H9 (cell line): ENCODE data around the gene SP2. TPM values are rescaled to one million over a fixed set of nuclear protein-coding genes. Genes with fewer than 3 reads are reported as not detected.

Experiments used
- DNase-seq: peaks from one replicate; pipeline ENCODE4 v3.0.0-alpha.2; 2017
- H2AFZ ChIP-seq: one replicate; pipeline ENCODE4 v1.6.1; 2013; ENCODE audit warnings: mild to moderate bottlenecking, low read length, control low read depth, moderate library complexity
- H2AK5ac ChIP-seq: 2 replicates; pipeline ENCODE4 v1.6.1; 2013; ENCODE audit warnings: low read length, control low read depth, mixed read lengths; ENCODE audit not compliant: insufficient read length
- H2BK120ac ChIP-seq: one replicate; pipeline ENCODE4 v1.6.1; 2013; ENCODE audit warnings: low read depth, mild to moderate bottlenecking, low read length, control low read depth, inconsistent platforms; ENCODE audit not compliant: poor library complexity, severe bottlenecking
- H2BK12ac ChIP-seq: 2 replicates; pipeline ENCODE4 v1.6.1; 2013; ENCODE audit warnings: low read length, control low read depth, mixed read lengths, low read depth; ENCODE audit not compliant: insufficient read length
- H2BK15ac ChIP-seq: 2 replicates; pipeline ENCODE4 v1.6.1; 2013; ENCODE audit warnings: low read depth, low read length, control low read depth
- H2BK20ac ChIP-seq: one replicate; pipeline ENCODE4 v1.6.1; 2013; ENCODE audit warnings: low read depth, mild to moderate bottlenecking, low read length, control low read depth, inconsistent platforms; ENCODE audit not compliant: poor library complexity, severe bottlenecking
- H2BK5ac ChIP-seq: 2 replicates; pipeline ENCODE4 v1.6.1; 2013; ENCODE audit warnings: low read length, control low read depth, mixed read lengths; ENCODE audit not compliant: insufficient read length
- H3K14ac ChIP-seq: 2 replicates; pipeline ENCODE4 v1.6.1; 2013; ENCODE audit warnings: low read length, control low read depth; ENCODE audit not compliant: insufficient read depth
- H3K18ac ChIP-seq: 2 replicates; pipeline ENCODE4 v1.6.1; 2013; ENCODE audit warnings: low read depth, mild to moderate bottlenecking, mixed read lengths, low read length, control low read depth; ENCODE audit not compliant: insufficient read length
- H3K23ac ChIP-seq: 2 replicates; pipeline ENCODE4 v1.6.1; 2013; ENCODE audit warnings: low read length, control low read depth, mixed read lengths, low read depth; ENCODE audit not compliant: insufficient read length
- H3K23me2 ChIP-seq: 2 replicates; pipeline ENCODE4 v1.6.1; 2013; ENCODE audit warnings: low read depth, mild to moderate bottlenecking, mixed read lengths, low read length, control low read depth; ENCODE audit not compliant: insufficient read length, poor library complexity, severe bottlenecking
- H3K27ac ChIP-seq: 2 replicates; pipeline ENCODE4 v1.5.1; 2013; ENCODE audit warnings: low read length, control low read depth, mixed read lengths, low read depth; ENCODE audit not compliant: insufficient read length
- H3K27me3 ChIP-seq: 2 replicates; pipeline ENCODE4 v1.6.1; 2013; ENCODE audit warnings: low read length, control low read depth, inconsistent platforms; ENCODE audit not compliant: insufficient read depth
- H3K4ac ChIP-seq: 2 replicates; pipeline ENCODE4 v1.6.1; 2013; ENCODE audit warnings: low read depth, mild to moderate bottlenecking, control low read depth, inconsistent platforms, low read length, moderate library complexity
- H3K4me1 ChIP-seq: 2 replicates; pipeline ENCODE4 v1.6.1; 2013; ENCODE audit warnings: low read length, control low read depth, inconsistent platforms; ENCODE audit not compliant: insufficient read depth
- H3K4me2 ChIP-seq: 2 replicates; pipeline ENCODE4 v1.6.1; 2013; ENCODE audit warnings: low read length, control low read depth, mixed read lengths; ENCODE audit not compliant: insufficient read length, insufficient read depth
- H3K56ac ChIP-seq: 2 replicates; pipeline ENCODE4 v1.6.1; 2013; ENCODE audit warnings: low read depth, mild to moderate bottlenecking, mixed read lengths, low read length, control low read depth; ENCODE audit not compliant: insufficient read length
- H3K79me1 ChIP-seq: 2 replicates; pipeline ENCODE4 v1.6.1; 2013; ENCODE audit warnings: low read depth, mild to moderate bottlenecking, moderate library complexity, low read length, control low read depth, inconsistent platforms; ENCODE audit not compliant: insufficient read depth, poor library complexity, severe bottlenecking
- H3K79me2 ChIP-seq: 2 replicates; pipeline ENCODE4 v1.6.1; 2013; ENCODE audit warnings: low read length, control low read depth, inconsistent platforms; ENCODE audit not compliant: insufficient read depth
- H3K9ac ChIP-seq: 2 replicates; pipeline ENCODE4 v1.6.1; 2013; ENCODE audit warnings: low read length, control low read depth, mixed read lengths; ENCODE audit not compliant: insufficient read length; ENCODE audit errors: extremely low read depth
- H3K9me3 ChIP-seq: one replicate; pipeline ENCODE4 v1.6.1; 2013; ENCODE audit warnings: low read depth, low read length, inconsistent platforms; ENCODE audit not compliant: control insufficient read depth
- H3T11ph ChIP-seq: one replicate; pipeline ENCODE4 v1.6.1; 2013; ENCODE audit warnings: mild to moderate bottlenecking, low read length, control low read depth, inconsistent platforms
- H4K20me1 ChIP-seq: one replicate; pipeline ENCODE4 v1.6.1; 2013; ENCODE audit not compliant: control insufficient read depth, insufficient read length, insufficient read depth
- H4K5ac ChIP-seq: 2 replicates; pipeline ENCODE4 v1.6.1; 2013; ENCODE audit warnings: low read depth, mild to moderate bottlenecking, mixed read lengths, low read length, control low read depth; ENCODE audit not compliant: insufficient read length
- H4K8ac ChIP-seq: replicated peaks from 2 replicates; pipeline ENCODE4 v1.6.1; 2013; ENCODE audit warnings: low read length, control low read depth, mixed read lengths, low read depth; ENCODE audit not compliant: insufficient read length
- H4K91ac ChIP-seq: 2 replicates; pipeline ENCODE4 v1.6.1; 2013; ENCODE audit warnings: low read depth, mild to moderate bottlenecking, moderate library complexity, mixed read lengths, low read length, control low read depth; ENCODE audit not compliant: insufficient read length
- H3K27ac Mint-ChIP-seq, 3 experiments: 2 replicates in 2 of 3; 3 replicates in 1 of 3; pipeline ENCODE4 v1.8.0; 2020 to 2021; ENCODE audit warnings: mixed read lengths in 3 of 3, mild to moderate bottlenecking in 1 of 3, moderate library complexity in 1 of 3
- H3K27me3 Mint-ChIP-seq: 2 replicates; pipeline ENCODE4 v1.8.0; 2021; ENCODE audit warnings: low read depth, mild to moderate bottlenecking, moderate library complexity, mixed read lengths
- H3K36me3 Mint-ChIP-seq, 3 experiments: 2 replicates in 2 of 3; 3 replicates in 1 of 3; pipeline ENCODE4 v1.8.0; 2020 to 2021; ENCODE audit warnings: low read depth in 3 of 3, mixed read lengths in 3 of 3; ENCODE audit not compliant: insufficient read depth in 1 of 3
- H3K4me1 Mint-ChIP-seq, 2 experiments: 2 replicates each; pipeline ENCODE4 v1.8.0; 2020; ENCODE audit warnings: mixed read lengths in 2 of 2
- H3K4me3 Mint-ChIP-seq, 2 experiments: 2 replicates in 1 of 2; 3 replicates in 1 of 2; pipeline ENCODE4 v1.8.0; 2020 to 2021; ENCODE audit warnings: mild to moderate bottlenecking in 2 of 2, mixed read lengths in 2 of 2, moderate library complexity in 1 of 2
- H3K9me3 Mint-ChIP-seq, 2 experiments: 2 replicates in 1 of 2; 3 replicates in 1 of 2; pipeline ENCODE4 v1.8.0; 2020; ENCODE audit warnings: mild to moderate bottlenecking in 2 of 2, mixed read lengths in 2 of 2, moderate library complexity in 1 of 2
- total RNA-seq: library from RNA; stranded (reverse); gene quantifications from 2 replicates; pipeline ENCODE4 v1.2.1, GENCODE V29; 2021
- TF ChIP-seq, protein P1 (sequence below): fragments of 200-600 bp; sonication (generic); conservative IDR thresholded peaks from 3 replicates; pipeline ENCODE4 v1.8.0; 2021; ENCODE audit warnings: antibody characterized with exemption, mild to moderate bottlenecking

The SP2 gene
- total RNA-seq, 1 experiment from 2014 or later = 19.3 TPM

DNA sequence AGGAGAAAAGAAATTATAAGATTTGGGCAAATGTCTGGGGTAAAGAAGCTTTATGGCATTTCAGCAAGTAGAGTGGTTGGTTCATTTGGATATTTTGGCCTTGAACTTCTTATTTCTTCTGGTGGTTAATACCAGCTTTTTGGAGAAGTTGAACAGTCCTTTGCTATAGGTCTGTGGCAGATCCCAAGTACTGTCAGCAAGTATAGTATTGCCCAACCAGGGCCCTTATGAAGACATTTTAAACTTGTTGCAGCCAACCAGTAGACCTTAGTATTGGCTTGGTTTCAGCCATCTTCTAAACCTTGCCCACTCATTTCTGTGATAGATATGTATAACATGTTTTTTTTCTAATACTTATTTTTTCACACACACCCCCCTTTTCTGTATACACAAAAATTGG is 2.2 kb downstream of the SP2 start:
- Histone ChIP-seq H3K56ac (no peak overlapping the region), H4K20me1 (no peaks in the 10 kb centered on the region), H2BK120ac (no peak overlapping the region), H3K23ac (no peak overlapping the region), H3K14ac (no peak overlapping the region), H4K91ac (no peak overlapping the region), H3K9ac (no peak overlapping the region), H3K4me1 (peaks cover 6% of the 10 kb centered on the region; the same call in 1 of the 2 replicates), H2BK20ac (no peak overlapping the region), H3K4me2 (no peak overlapping the region), H2AK5ac (no peak overlapping the region), H2BK12ac (no peak overlapping the region), H2AFZ (no peak overlapping the region), H3K79me1 (no peaks in the 10 kb centered on the region), H4K5ac (no peak overlapping the region), H3K27me3 (no peaks in the 10 kb centered on the region), H3K79me2 (no peaks in the 10 kb centered on the region), H3K27ac (no peak overlapping the region), H3K4ac (no peak overlapping the region), H4K8ac (no peak overlapping the region), H2BK5ac (no peak overlapping the region), H3K23me2 (peaks cover 5% of the 10 kb centered on the region), H3K9me3 (no peaks in the 10 kb centered on the region), H3K18ac (no peak overlapping the region), H2BK15ac (no peak overlapping the region), H3T11ph (no peak overlapping the region)
- Mint-ChIP-seq H3K36me3 (peaks cover 0 to 7% (median 7%) of the 10 kb centered on the region in 3 experiments; a peak in 5 of 7 replicates), H3K9me3 (no peaks in the 10 kb centered on the region), H3K4me1 (peaks cover 52 to 55% of the 10 kb centered on the region in 2 experiments), H3K4me3 (no peak overlapping the region), H3K27ac (no peak overlapping the region), H3K27me3 (no peaks in the 10 kb centered on the region)
- no peak for DNase-seq
- TF ChIP-seq, protein P1, sequence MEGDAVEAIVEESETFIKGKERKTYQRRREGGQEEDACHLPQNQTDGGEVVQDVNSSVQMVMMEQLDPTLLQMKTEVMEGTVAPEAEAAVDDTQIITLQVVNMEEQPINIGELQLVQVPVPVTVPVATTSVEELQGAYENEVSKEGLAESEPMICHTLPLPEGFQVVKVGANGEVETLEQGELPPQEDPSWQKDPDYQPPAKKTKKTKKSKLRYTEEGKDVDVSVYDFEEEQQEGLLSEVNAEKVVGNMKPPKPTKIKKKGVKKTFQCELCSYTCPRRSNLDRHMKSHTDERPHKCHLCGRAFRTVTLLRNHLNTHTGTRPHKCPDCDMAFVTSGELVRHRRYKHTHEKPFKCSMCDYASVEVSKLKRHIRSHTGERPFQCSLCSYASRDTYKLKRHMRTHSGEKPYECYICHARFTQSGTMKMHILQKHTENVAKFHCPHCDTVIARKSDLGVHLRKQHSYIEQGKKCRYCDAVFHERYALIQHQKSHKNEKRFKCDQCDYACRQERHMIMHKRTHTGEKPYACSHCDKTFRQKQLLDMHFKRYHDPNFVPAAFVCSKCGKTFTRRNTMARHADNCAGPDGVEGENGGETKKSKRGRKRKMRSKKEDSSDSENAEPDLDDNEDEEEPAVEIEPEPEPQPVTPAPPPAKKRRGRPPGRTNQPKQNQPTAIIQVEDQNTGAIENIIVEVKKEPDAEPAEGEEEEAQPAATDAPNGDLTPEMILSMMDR = no peak
